IPS-18c (cell line): ENCODE measurements around the gene EVA1A.

Experiments
- H3K4me3 ChIP-seq: 2 replicates; pipeline ENCODE4 v1.7.0; 2013; ENCODE audit warnings: low read depth, mild to moderate bottlenecking, low read length, moderate library complexity; ENCODE audit not compliant: insufficient read depth
- H3K9me3 ChIP-seq: one replicate; pipeline ENCODE4 v1.6.1; 2013; ENCODE audit warnings: mild to moderate bottlenecking, low read length, moderate library complexity; ENCODE audit not compliant: control insufficient read depth, insufficient read depth

The EVA1A gene

GRCh38 chr2:75570024-75570947, 9.5 kb upstream of the EVA1A start:
- Histone ChIP-seq H3K4me3 (no peak overlapping the region), H3K9me3 (no peaks in the 10 kb centered on the region)

DNA sequence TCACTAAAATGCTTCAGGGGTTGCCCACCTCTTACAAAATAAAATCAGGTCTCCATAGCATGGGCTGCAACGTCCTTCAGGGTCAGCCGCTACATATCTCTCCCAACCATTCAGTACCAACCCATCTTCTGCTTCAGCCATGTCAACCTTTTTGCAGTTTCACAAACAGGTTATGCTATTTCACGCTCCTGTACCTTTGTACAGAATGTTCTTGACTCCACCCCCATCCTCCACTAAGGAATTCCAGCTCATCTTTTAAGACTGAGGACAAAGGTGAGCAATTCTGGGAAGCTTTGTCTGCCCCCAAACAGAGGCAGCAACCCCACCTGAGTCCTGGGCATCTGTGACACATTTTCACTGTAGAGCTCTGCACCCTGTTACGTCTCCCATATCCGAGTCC, 8.8 kb upstream of the EVA1A start:
- no peak overlapping the region for H3K4me3 ChIP-seq
- H3K9me3 ChIP-seq, result no peaks in the 10 kb centered on the region

- H3K4me3 ChIP-seq, result no peak overlapping the region
- H3K9me3 ChIP-seq, result no peaks in the 10 kb centered on the region
Measured at GRCh38 chr2:75568174-75568573, 7.4 kb upstream of the EVA1A start.

GRCh38 chr2:75565472-75566462, 5.0 kb upstream of the EVA1A start:
- Histone ChIP-seq H3K9me3 (no peaks in the 10 kb centered on the region), H3K4me3 (no peak overlapping the region)

GRCh38 chr2:75564713-75565359, 4.1 kb upstream of the EVA1A start:
- H3K9me3 ChIP-seq, result no peaks in the 10 kb centered on the region
- H3K4me3 ChIP-seq, result no peak overlapping the region

DNA sequence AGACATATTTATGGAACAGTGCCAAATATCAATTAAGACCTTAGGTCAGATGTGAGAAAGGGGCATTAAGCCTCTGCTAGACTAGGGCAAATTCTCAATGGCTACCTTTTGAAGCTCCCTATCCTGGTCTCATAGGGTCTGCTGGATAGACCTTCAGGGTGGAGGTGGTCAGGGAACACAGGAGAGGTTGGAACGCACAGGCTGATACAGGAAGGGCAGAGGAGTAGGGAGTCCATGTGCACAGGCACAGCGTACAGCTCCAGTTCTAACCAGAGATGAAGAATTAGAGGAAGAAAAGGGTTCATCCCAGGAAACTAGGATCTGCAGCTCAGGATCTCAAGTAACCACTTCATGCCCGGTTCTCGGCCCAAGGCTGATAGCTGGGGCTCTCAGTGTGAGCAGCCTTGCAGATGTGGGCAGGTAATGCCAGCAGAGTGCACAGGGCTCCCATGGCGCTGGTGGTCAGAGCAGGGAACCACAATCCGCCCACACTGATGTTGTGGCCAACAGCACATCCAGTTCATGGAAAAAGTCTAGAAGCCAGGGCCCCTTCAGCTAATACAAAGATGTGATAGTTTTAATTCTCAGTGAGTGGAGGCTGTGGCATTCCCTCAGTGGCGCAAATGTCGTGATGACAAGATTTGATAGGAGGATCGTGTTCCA, 3.4 kb upstream of the EVA1A start:
- H3K4me3 ChIP-seq, result no peak overlapping the region

GRCh38 chr2:75563591-75563990, 2.9 kb upstream of the EVA1A start:
- H3K9me3 ChIP-seq, result no peaks in the 10 kb centered on the region
- H3K4me3 ChIP-seq, result no peak overlapping the region

More for the DNA sequence above, 3.4 kb upstream of the EVA1A start:
- H3K9me3 ChIP-seq, result no peaks in the 10 kb centered on the region

DNA sequence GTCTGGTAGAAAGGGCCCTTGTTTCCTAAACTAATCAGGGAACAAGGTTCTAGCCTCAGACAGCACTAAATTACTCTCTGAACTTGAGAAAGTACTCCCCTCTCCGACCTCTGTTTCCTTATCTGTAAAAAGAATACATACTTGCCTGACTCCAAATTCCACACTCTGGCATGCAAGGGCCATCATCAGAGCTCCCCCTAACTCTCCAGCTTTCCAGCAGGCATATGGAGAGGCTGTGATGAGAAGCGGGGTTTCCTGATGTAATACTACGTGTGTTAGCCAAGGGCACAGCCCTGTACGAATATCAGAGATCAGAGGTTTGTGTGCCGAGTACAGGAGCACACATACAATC, 1.8 kb upstream of the EVA1A start:
- Histone ChIP-seq H3K4me3 (no peak overlapping the region), H3K9me3 (no peaks in the 10 kb centered on the region)

DNA sequence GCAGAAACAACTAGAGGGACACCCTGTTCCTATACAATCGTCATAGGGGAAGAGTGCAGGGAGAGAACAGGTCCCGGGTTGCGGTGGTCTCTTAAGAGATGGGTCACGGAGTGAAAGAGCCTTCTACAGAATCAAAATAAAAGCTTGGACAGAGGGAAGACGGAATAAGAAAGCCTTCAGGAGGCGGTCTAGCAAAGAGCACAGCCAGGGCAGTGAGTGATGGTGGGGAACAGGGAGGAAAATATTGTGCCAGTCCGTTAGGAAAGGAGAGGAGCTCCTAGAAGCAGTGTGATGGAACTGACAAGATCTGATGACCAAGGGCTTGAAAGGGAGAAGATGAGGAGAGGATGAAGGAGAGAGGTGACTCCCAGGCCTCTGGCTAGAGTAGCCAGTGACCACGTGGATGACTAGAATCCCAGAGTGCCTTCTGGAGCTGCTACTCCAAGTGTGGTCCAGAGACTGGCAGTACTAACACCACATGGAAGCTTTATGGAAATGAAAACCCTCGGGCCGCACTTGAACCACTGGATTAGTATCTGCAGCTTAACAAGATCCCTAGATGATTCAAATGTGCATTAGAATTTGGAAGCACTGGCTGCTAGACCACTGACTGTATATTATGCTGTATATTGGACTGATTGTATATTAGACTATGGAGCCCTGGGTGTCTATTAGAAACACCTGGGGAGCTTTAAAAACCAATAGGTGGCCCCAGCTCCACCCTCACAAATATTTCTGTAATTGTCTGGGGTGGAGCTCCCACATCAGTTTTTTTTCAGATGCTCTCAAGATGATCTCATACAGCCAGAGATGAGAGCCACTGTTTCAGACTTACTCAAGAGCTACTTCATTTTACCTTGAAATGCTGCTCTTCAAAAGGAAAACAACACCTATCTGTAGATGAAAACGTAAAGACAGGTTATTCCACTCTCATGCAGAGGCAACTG, 1.1 kb upstream of the EVA1A start:
- Histone ChIP-seq H3K9me3 (no peaks in the 10 kb centered on the region), H3K4me3 (peak overlapping the region; percentile 83)

DNA sequence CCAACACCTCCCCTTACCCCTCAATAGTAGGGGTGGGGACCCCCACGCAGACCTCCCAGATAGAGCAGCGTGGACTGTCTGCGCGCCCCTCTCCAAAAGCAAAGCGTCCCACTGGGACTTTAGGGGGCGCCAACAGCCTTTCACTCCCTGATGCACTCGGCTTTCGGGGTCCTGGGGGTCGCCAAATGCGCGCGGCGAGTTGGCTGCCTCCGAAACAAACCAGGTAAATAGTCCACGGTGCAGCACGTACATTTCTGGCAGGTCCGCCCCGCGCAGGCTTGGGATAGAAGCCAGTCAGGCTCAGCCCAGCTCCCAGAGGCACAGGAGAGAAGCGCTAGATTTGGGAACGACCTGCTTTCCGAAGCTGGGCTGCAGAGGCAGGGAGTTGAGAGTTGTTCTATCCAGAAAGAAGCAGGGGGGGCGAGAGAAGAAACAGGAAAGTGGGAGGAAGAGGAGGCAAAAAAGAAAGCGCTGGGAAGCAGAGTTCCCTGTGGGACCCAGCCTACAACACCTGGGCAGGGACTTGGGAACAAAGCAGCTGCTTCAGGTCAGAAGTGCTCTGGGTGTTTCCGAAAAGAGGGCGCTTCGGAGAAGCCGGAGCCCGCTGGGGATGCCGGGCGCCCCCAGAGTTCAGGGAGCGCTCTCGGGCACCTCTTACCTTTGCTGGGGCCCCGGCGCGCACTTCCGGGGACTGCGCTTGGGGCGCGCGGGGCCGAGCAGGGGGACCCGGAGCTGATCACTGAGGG, 544 bp downstream of the EVA1A start:
- H3K4me3 ChIP-seq, result peak overlapping the region; percentile 83
- no peaks in the 10 kb centered on the region for H3K9me3 ChIP-seq

- Histone ChIP-seq H3K9me3 (no peaks in the 10 kb centered on the region), H3K4me3 (peak overlapping the region; percentile 83)
Measured at GRCh38 chr2:75559680-75560021, 1.1 kb downstream of the EVA1A start.

- no peak overlapping the region for H3K4me3 ChIP-seq
Measured at GRCh38 chr2:75558786-75559679, 1.7 kb downstream of the EVA1A start.

GRCh38 chr2:75558136-75558535, 2.6 kb downstream of the EVA1A start:
- H3K9me3 ChIP-seq, result no peaks in the 10 kb centered on the region
- no peak overlapping the region for H3K4me3 ChIP-seq

More at GRCh38 chr2:75558786-75559679, 1.7 kb downstream of the EVA1A start:
- no peaks in the 10 kb centered on the region for H3K9me3 ChIP-seq

DNA sequence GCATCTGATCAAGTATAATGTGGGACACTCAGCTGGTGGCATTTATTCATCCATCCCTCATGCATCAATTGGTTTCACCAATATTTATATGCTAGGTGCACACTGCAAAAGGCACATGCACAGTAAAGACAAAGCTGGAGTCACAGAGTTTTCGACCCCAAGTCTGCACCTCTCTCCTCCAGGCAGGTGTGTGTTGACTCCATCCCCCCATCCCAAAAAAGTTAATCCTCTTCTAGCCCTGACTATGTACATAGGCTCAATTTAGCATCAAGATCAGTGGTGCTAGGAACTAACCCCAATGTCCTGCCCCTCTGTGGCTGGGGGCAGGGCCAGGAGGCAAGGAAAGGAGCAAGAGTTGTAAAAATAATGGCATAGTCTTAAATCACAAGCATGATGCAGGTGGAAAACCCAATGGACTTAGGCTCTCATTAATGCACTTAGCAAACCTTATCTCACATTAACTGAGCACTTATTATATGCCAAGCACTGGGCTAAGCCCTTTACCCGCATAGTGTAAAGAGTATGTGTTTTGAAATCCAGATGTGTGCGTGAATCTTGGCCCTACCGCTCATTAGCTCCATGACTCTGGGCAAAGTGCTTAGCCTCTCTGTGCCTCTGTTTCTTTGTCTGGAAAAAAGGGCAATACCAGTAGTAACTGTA, 3.1 kb downstream of the EVA1A start:
- no peaks in the 10 kb centered on the region for H3K9me3 ChIP-seq
- H3K4me3 ChIP-seq, result no peak overlapping the region
